NCI-H1092 (cell line): Measurements from ENCODE around the gene FAM234B.

Source experiments
- DNase-seq: peaks from one replicate; lab custom pipeline; 2025; lab: John Stamatoyannopoulos, UW

FAM234B gene

DNA sequence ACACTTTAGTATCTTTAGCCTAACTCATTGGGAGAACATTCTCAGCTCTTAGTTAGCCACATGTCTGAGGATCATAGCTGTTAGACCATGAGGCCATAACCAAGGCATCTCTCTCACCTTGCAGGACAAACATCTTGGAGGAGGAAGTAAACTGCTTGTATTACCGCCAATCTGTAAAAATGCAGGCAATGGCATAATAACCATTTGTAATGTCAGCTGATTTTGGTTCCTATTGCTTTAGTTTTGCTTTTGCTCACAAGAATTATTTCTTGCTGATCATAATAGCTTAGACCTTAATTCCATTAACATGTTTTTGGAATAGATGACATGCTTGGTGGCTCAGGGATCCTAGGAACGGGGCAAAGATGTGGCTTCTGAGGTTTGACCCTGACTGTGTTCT lies 75.6 kb downstream of the FAM234B start:
- no peak for DNase-seq

DNA sequence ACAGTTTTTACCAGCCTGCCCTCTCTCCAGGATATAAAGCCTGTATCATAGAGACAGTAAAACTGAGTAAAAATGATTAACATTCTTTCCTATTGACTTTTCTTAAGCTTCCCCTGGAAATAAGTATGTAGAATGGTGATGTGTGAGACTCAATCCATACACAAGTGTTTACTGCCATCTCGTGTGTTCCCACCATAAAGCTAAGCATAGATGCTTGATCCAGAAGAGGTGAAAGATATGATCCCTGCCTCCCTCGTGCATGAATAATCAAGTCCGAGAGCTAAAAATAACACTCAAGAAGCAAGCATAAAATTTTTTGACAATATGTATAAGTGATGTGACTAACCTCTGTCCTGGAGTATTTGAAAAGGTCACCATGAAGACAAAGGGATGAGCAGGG lies 76.2 kb downstream of the FAM234B start:
- no peak for DNase-seq

DNA sequence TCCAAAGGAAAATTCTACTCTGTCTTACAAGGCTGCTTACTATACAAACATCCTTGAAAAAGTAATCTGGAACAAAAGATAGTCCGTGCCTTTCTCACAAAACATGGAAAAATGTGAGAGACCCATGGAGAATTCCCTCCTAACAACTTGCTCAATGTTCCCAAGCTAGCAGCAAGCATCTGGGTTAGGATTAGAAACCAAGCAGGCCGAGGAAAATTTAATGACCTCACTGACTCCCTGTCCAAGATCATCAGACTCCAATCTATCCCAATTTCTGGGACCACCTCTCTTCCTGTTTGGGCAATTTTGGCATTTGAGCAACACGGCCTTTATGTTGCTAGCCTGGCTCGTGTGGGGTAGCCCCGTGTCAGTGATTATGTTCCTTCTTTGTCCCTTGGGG lies 77.4 kb downstream of the FAM234B start:
- no peak for DNase-seq

DNA sequence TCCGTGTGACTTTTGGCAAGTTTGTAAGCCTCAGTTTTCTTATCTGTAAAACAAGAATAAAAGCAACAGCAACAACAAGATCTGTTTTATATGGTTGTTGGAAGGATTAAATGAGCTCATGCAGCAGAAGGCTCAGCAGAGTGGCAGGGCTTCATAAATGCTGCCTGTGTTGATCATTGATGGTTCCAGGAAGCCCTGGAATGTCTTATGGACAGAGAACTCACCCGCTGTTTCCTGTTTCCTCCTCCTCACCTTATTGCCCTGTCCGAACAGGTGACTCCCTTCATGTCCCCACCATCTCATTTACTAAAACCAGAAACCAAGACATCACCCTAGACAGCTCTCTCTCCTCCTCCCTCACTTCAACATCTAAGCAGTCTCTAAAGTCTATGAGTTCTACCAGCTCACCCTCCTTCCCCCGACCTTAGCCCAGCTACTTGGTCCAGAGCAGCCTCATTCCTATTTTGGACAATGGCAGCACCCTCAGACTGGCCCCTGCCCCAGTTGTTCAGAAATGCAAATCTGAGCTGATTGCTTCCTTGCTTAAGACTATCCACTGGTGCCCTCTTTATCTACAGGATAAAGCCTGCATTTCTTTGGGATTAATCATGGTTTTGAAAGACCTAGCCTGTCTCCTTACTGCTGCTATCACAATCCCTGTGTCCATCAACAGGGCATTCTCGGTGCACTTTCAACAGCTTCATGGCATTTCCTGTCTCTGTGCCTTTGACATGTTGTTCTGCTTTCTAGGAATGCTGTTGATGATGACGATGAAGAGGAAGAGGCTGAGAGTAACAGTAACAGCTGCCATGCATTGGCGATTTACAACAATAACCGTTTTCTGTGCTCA lies 80.7 kb downstream of the FAM234B start:
- DNase-seq, result no peak

DNA sequence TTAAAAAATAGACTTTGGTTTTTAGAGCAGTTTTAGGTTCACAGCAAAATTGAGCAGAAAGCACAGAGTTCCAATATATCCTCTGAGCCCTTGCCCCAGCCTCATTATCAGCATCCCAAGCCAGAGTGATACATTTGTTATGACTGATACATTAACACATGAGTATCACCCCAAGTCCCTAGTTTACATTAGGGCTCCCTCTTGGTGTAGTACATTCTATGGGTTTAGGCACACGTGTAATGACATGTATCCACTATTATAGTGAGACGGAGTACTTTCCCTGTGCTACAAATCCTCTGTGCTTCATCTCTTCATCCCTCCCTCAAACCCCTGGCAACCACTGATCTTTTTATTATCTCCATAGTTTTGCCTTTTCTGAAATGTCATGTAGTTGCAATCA lies 81.8 kb downstream of the FAM234B start:
- no peak for DNase-seq

DNA sequence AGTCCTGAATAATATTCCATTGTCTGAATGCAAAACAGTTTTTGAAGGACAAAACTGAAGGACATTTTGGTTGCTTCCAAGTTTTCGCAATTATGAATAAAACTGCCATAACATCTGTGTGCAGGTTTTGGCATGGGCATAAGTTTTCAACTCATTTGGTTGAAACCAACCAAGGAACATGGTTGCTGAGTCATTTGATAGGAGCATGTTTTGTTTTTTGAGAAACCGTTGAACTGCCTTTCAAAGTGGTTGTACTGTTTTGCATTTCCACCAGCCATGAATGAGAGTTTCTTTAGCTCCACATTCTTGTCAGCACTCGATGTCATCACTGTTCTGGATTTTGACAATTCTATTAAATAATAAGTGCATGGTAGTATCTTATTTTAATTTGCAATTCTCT lies 82.3 kb downstream of the FAM234B start:
- DNase-seq, result no peak

DNA sequence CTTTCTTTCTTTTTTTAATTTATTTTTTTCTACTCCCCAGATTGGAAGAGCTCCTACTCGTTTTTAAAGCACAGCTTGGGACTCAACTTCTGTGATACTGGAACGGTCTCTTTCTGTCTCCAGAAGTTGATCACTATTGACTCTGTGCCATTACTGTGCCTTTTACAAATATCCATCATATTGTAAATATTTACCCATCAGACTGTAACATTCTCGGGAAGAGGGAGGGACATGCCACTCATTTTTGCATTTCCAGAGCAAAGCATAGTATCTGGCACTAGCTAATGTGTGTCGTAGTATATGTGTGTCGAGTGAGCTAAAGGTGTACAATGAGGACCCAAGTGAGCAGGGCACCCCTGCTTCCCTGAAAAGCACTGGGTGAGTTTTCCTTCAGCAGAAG lies 83.3 kb downstream of the FAM234B start:
- no peak for DNase-seq

DNA sequence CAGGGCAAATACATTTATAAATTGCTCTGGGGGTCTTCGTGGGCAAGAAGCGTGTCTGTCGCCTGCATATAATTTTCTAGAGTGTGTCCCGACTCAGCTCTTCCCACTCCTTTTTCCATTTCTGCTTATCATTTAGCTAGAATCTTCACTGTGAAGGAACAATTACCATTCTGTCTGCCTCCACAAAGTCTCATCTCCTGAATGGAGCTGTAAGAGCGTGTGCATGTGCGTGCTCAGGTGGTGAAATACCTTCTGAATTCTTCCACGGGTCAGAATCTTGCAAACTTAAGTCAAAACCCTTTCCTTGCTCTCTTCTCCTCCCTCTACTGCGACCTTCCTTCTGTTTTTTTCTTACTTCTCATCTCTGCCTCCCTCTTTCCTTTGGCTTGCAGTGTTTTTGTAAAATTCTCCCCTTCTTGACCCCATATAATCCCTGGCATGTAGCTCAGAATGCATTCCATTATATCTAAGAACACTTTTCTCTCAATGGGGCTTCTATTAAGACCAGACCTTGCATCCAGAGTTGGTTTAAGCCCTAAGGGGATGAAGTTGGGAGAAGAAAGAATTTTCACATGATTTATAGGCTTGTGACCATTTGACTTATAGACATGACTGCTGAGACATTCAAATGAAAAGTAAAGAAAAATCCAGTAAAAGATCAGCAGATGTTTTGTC lies 84.2 kb downstream of the FAM234B start:
- DNase-seq, result no peak

DNA sequence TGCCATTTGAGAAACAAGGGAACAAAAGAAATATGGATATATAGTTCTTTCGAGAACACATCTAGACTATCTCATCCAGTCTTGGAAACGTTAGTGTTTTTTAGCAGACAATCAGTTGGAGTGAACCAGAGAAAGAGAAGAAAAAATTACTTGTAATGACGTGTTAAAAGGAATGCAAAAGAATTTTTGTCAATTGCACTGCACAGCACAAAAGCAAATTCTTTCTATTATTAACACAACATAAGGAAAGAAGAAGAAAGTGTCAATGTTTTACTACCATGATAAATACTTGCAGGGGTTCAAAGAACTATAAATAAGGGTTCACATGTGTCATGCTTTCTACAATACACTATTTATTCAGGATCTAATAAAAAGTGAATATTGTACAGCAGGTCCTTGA lies 86.8 kb downstream of the FAM234B start:
- DNase-seq, result no peak
